ENCODE results near the gene AMFR.

The AMFR gene

DNA sequence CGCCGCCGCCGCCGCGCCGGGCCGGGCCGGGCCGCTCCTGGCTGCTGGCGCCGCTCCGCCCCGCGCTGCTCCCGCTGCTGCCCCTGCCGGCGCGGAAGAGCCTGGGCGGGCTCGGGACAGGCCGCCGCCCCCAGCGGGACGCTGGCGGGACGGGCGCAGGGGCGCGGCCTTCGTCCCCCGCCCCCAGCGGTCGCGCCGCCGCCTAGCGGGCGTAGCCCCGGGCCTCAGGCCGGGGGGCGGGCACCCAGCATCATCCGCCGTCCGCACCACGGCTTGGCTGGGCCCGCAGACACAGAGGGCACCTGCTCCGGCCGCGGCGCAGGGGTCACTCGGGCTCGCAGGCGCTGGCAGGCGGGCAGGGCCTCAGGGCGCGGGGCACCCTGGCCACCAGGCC, at the start of gene AMFR:
Gene AMFR, minus strand, starts transcription at position 107 of the 394 bp plus-strand sequence. CDS start 218 bp downstream, outside the sequence.
- DNase-seq: peak; percentile 64

GRCh38 chr16:56470666-56471065, 45.3 kb upstream of the AMFR start:
- no peak for DNase-seq

GRCh38 chr16:56470232-56470631, 44.9 kb upstream of the AMFR start:
- DNase-seq: no peak

GRCh38 chr16:56469748-56470147, 44.4 kb upstream of the AMFR start:
- no peak for DNase-seq

DNA sequence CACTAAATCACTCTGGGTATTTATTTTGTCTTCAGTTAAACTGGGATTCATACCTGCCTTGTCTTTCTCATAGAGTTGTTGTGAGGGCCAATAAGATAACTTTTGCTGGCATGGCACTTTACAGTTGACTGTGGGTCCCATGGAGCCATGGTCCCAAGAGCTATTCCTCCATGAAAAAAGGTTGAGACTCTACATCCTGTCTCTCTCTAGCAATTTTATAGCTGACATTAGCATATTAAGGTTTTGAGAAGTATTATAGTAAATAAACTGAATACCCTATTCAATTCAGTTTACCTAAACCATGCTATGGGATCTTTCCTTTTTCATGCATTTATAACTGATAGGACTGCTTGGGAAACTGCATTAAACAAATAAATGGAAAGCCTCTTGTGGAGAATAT, 43.5 kb upstream of the AMFR start:
- no peak for DNase-seq

DNA sequence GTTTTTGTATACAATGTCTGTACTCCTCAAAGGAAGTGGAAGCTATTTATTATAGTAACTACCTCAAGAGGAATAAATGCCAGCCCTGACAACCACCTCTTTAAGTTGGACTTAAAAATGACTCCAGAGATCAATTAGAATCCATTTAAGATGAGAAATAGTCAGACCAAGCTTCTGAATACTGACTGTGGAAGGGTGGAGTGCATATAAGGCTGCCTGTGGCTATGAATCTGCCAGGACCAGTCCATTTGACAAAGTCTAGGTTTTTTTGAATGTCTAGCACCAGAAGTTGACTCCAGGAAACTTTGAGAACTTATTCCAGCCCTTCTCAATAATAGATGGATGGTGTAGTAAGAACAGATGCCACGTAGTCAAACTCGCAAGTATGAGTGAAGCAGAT, 41.0 kb upstream of the AMFR start:
- no peak for DNase-seq

- no peak for DNase-seq
Observed at GRCh38 chr16:56463153-56463552, 37.8 kb upstream of the AMFR start.

DNA sequence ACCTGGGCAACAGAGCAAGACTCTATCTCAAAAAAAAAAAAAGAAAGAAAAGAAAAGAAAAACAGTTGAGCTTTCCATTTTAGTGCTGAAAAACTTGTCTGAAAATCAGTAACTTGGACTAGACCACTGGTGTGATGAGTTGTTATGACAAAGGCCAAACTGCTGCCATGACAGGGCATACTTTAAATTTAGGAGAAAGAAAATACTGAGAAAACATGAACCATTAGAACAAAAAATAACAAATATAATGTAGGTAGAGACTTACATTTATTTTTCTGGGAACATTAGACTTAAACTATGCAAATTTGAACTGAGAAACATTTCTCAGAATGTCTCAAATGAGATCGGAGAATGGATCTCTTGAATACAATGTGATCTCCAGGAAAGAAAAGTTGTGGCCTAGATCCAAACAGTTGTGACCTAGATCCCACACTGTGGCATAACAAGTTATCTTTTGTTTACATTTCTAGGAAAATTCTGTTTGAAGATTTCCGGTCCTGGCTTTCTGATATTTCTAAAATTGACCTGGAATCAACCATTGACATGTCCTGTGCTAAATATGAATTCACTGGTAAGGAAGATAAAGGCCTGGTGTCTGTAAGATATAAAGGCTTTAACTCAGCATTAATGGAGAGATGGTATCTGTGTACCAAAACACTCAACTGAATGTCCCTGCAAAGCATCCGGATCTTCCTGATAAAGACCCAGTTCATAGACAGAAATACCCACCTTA, 36.9 kb upstream of the AMFR start:
- DNase-seq: no peak

DNA sequence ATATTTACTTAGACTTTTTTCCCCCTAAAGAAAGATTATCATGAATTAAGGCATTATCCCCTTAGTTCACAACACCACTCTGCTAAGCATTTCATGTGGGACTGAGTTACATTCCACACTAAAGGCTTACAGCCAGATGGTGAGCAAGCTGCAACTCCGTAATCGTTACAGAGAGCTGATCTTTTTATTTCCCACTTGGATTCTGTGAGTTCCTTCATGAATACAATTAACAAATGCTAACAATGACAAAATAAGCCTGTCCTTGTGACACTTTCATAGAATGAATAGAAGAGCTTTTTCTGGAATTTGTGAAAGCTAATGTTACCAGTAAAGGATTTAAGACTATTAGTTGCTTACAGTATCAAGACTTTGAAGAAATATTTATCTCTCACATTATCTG, 34.8 kb upstream of the AMFR start:
- DNase-seq: no peak

- no peak for DNase-seq
Observed at GRCh38 chr16:56457927-56458470, 32.7 kb upstream of the AMFR start.

GRCh38 chr16:56451753-56452689, 26.7 kb upstream of the AMFR start:
- DNase-seq: peak; percentile 7

GRCh38 chr16:56450986-56451752, 25.8 kb upstream of the AMFR start, which contains the start of the genes NUDT21 and OGFOD1:
NUDT21 (minus strand) TSS chr16:56451332; CDS start chr16:56451202, 130 bp downstream.
OGFOD1 (plus strand) TSS chr16:56451554; CDS start chr16:56451613, 59 bp downstream.
- peak; percentile 94 for DNase-seq

DNA sequence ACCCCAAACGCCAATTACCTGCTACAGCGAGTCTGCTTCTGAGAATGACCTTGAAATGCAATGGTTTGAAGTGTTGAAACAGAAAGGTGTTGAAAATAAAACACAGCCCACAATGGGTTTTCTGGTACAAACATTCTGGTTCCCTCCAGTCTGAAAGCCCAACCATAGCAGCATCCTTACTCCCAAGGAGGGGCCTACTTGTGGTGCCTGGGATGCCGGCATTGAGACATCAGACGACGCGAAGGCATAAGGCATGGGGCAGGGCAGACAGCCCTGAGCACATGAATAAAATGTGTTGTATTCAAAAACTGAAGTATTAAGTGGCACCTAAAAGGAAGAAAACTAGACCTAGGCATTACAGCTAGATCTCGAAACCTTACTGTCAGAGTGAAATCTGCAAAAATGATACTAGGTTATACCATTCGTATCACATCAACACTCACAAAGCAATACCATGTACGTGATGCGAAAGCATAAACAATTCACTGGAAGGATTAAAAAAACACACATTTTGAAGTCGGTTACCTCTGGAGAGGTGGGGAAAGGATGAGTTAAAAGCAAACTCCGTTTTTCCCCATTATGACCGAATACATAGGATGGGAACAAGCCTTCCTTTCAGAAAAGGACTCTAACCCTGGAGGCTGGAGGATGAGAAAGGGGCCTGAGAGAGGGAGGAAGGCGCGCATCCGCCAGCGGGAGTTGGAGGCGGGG, 25.1 kb upstream of the AMFR start:
- DNase-seq: no peak

DNA sequence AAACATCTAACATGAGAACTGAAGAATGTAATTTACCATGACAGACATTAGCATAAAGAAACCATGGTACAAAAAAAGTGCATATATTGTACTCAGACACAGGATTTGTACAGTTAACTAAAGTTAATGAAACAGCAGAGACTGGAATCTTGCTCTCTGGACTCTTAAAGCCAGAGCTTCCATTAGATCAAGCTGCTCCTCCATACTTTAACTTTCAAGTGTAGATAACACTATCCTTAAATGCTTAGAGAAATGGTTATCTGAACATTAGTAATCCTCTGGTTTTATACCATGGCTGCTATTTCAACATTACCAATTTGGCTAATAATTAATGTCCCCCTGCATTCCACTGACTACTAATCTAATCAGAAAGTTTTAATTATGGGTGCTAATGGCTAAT, 22.7 kb upstream of the AMFR start:
- no peak for DNase-seq

- DNase-seq: no peak
Observed at GRCh38 chr16:56447286-56447685, 21.9 kb upstream of the AMFR start.

DNA sequence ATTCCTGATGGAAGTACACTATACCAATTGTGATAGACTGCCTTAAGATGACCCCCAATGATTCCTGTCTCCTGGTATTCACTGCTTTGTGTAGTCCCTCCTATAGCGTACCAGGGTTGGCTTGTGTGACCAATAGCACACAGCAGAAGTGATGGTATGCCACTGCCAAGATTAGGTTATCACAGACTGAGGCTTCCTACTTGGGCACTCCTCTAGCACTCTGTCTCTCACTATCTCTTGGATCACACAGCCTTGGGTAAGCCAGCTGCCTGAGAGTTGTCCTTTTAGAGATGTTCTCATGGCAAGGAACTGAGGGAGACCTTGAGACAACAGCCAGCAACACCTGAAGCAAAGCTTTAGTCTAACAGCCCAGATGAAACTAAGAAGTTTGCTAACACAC, 12.7 kb upstream of the AMFR start:
- DNase-seq: no peak

- DNase-seq: no peak
Observed at GRCh38 chr16:56436258-56436657, 10.9 kb upstream of the AMFR start.

- no peak for DNase-seq
Observed at GRCh38 chr16:56428091-56428490, 2.7 kb upstream of the AMFR start.

GRCh38 chr16:56426585-56426984, 1.2 kb upstream of the AMFR start:
- no peak for DNase-seq

DNA sequence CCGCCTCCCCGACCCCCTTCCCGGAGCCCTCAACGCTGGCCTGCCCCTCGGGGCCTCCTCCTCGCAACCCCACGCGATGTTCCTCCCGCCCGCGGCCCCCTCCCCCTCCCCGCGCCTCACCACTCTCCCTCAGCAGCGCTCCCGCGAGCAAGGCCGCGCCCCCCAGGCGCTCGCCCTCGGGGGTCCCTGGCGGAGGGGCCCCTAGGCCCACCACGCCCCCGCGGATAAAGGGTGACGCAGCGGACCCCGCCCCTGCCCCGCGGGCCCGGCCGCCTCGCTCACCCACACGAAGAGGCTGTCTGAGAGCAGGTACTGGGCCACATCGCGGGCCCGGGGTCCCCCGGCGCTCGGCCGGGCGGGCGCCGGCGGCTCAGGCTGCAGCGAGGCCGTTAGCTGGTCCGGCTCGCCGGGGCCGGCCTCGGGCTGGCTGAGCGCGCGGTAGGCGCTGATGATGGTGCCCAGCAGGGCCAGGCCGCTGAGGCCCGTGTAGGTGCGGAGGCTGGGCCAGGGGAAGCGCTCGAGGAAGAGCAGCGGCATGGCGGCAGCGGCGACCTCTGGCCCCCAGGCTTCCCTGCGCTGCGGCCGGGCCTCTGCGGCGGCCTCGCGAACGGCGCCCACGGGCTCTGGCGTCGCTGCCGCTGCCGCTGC, 430 bp downstream of the AMFR start:
- DNase-seq: no peak

DNA sequence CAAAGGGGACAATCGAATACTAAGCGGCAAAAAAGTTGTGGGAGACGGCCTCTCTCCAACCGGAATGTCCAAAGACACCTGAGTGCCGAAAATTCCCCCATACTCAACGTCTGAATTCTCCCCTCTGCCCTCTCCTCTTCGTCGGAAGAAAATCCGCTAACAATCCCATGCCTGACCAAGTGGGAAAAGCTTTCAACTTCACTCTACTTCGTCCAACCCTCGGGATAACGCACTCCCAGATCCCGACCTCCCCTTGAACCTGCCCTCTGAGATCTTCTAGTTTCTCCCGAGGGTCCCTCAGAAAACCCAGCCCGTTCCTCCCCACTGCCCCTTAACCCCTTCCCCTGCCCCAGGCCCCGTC, 961 bp downstream of the AMFR start:
- DNase-seq: no peak

All from NCI-H774 (cell line).